ENCODE data around the gene STK32B. TPM values are rescaled to one million over a fixed set of nuclear protein-coding genes. Genes with fewer than 3 reads are reported as not detected.

STK32B gene
- total and polyA plus RNA-seq, 2 donors (not counting 3 experiments of a cell fraction or from before 2014, with no cell fraction given), result 5.6 to 7.8 TPM

- ChIA-PET CTCF (no interaction called here), POLR2A (no interaction called here)
- no peak overlapping the region for H3K4me2 ChIP-seq (ENCODE audit: insufficient read depth, low read length)
- H3K27me3 ChIP-seq (ENCODE audit: control insufficient read depth in 2 of 2, insufficient read depth in 2 of 2, low read length in 2 of 2), result no peaks in the 10 kb centered on the region
- no peak overlapping the region for H3K9ac ChIP-seq (replicated peaks; ENCODE audit: extremely low read depth, insufficient read depth, low read length)
- no peaks in the 10 kb centered on the region for H3K36me3 ChIP-seq (ENCODE audit: control insufficient read depth in 2 of 2, extremely low read depth in 1 of 2, insufficient read depth in 2 of 2, low read length in 2 of 2)
- no TSS peak for BruUV-seq (replicated peaks)
- H2AFZ ChIP-seq (ENCODE audit: low read depth, low read length), result no peak overlapping the region
- no peaks in the 10 kb centered on the region for H4K20me1 ChIP-seq (replicated peaks; ENCODE audit: control insufficient read depth, extremely low read depth, insufficient read depth, low read length)
- no peaks in the 10 kb centered on the region for H3K9me1 ChIP-seq (replicated peaks; ENCODE audit: control insufficient read depth, extremely low read depth, insufficient read depth, low read length)
- no peak overlapping the region for H3K27ac ChIP-seq (ENCODE audit: insufficient read depth, low read depth, low read length)
- dilution Hi-C loops (cut with MboI; ENCODE audit: extremely low pct_ligation_motif_present, low sequenced_read_pairs), result no loop called here
- no peaks in the 10 kb centered on the region for H3K9me3 ChIP-seq (replicated peaks; ENCODE audit: control insufficient read depth, insufficient read depth, low read length)
- H3K4me3 ChIP-seq (replicated peaks in 1 of 3; ENCODE audit: insufficient read depth in 1 of 3, low read depth in 1 of 3, low read length in 3 of 3), result no peak overlapping the region
- intact Hi-C loops (cut with micrococcal nuclease), result no loop called here
- DNase-seq (ENCODE audit: low read depth, low spot score) (peak; percentile 53), FAIRE-seq (peak; percentile 59)
- peak; percentile 16 for TF ChIP-seq FOS (IDR thresholded peaks at IDR 0.05; ENCODE audit: borderline replicate concordance, insufficient read depth, low read length)
- TF ChIP-seq EZH2 (IDR thresholded peaks at IDR 0.05; ENCODE audit: borderline replicate concordance, low read depth, low read length, severe bottlenecking), result no peak
- H3K79me2 ChIP-seq (ENCODE audit: control insufficient read depth, insufficient read depth, low read length), result no peaks in the 10 kb centered on the region
- H3K4me1 ChIP-seq (ENCODE audit: control insufficient read depth, extremely low read depth, insufficient read depth, low read length), result no peaks in the 10 kb centered on the region
Measured at GRCh38 chr4:5079581-5079980, 28.3 kb downstream of the STK32B start.

GRCh38 chr4:5081441-5081999 lies 30.2 kb downstream of the STK32B start:
- no peaks in the 10 kb centered on the region for H3K9me3 ChIP-seq (replicated peaks; ENCODE audit: control insufficient read depth, insufficient read depth, low read length)
- no peak overlapping the region for H3K27ac ChIP-seq (ENCODE audit: insufficient read depth, low read depth, low read length)
- no peak overlapping the region for H3K4me2 ChIP-seq (ENCODE audit: insufficient read depth, low read length)
- no peak overlapping the region for H3K9ac ChIP-seq (replicated peaks; ENCODE audit: extremely low read depth, insufficient read depth, low read length)
- H2AFZ ChIP-seq (ENCODE audit: low read depth, low read length), result no peak overlapping the region
- ChIA-PET POLR2A (no interaction called here), CTCF (no interaction called here)
- BruUV-seq (replicated peaks), result no TSS peak
- H3K27me3 ChIP-seq (ENCODE audit: control insufficient read depth in 2 of 2, insufficient read depth in 2 of 2, low read length in 2 of 2), result no peaks in the 10 kb centered on the region
- dilution Hi-C loops (cut with MboI; ENCODE audit: extremely low pct_ligation_motif_present, low sequenced_read_pairs) (no loop called here), intact Hi-C loops (cut with micrococcal nuclease) (loop anchor here (5.0 kb wide), 1 partner anchor 49 kb away; no protein-coding TSS in a partner anchor)
- no peak overlapping the region for H3K4me3 ChIP-seq (replicated peaks in 1 of 3; ENCODE audit: insufficient read depth in 1 of 3, low read depth in 1 of 3, low read length in 3 of 3)
- H4K20me1 ChIP-seq (replicated peaks; ENCODE audit: control insufficient read depth, extremely low read depth, insufficient read depth, low read length), result no peaks in the 10 kb centered on the region
- H3K4me1 ChIP-seq (ENCODE audit: control insufficient read depth, extremely low read depth, insufficient read depth, low read length), result peaks cover 2% of the 10 kb centered on the region
- no peaks in the 10 kb centered on the region for H3K36me3 ChIP-seq (ENCODE audit: control insufficient read depth in 2 of 2, extremely low read depth in 1 of 2, insufficient read depth in 2 of 2, low read length in 2 of 2)
- TF ChIP-seq POLR2AphosphoS5 (IDR thresholded peaks at IDR 0.05; ENCODE audit: insufficient read depth, low read depth, low read length) (no peak), FOS (IDR thresholded peaks at IDR 0.05; ENCODE audit: borderline replicate concordance, insufficient read depth, low read length) (no peak), EZH2 (IDR thresholded peaks at IDR 0.05; ENCODE audit: borderline replicate concordance, low read depth, low read length, severe bottlenecking) (no peak), GATA2 (IDR thresholded peaks at IDR 0.05; ENCODE audit: insufficient read depth, insufficient read length, low read depth, low read length) (no peak), JUN (IDR thresholded peaks at IDR 0.05; ENCODE audit: borderline replicate concordance, insufficient read depth, insufficient read length, low read depth) (no peak), MAX (IDR thresholded peaks at IDR 0.05; ENCODE audit: insufficient read depth, insufficient read length) (no peak), POLR2A (IDR thresholded peaks at IDR 0.05; ENCODE audit: low read depth, low read length) (no peak), CTCF (IDR thresholded peaks at IDR 0.05; ENCODE audit: extremely low read depth in 1 of 2, insufficient read depth in 1 of 2, low read depth in 1 of 2, low read length in 2 of 2) (no peak)
- DNase-seq (ENCODE audit: low read depth, low spot score) (no peak), FAIRE-seq (no peak)
- no peaks in the 10 kb centered on the region for H3K79me2 ChIP-seq (ENCODE audit: control insufficient read depth, insufficient read depth, low read length)
- H3K9me1 ChIP-seq (replicated peaks; ENCODE audit: control insufficient read depth, extremely low read depth, insufficient read depth, low read length), result no peaks in the 10 kb centered on the region

Data from endothelial cell of umbilical vein (primary cell).